CD14-positive monocyte (primary cell): ENCODE results near the gene C12orf43. TPM values are rescaled to one million over a fixed set of nuclear protein-coding genes. Genes with fewer than 3 reads are reported as not detected.

Experiments used
- DNase-seq, 3 donors: peaks; one replicate each; pipeline ENCODE4 v3.0.0-alpha.2; 2011 to 2022
- H2AFZ ChIP-seq: 2 replicates; pipeline ENCODE4 v1.6.0; 2012; ENCODE audit warnings: mild to moderate bottlenecking, low read depth, low read length, inconsistent platforms; ENCODE audit not compliant: insufficient read depth, poor library complexity, severe bottlenecking
- H3K27ac ChIP-seq, 2 donors: 1 replicate in 1 of 2; 2 replicates in 1 of 2; pipeline ENCODE4 v1.5.1; 2012 to 2013; ENCODE audit warnings: low read length in 2 of 2, control low read depth in 1 of 2, inconsistent platforms in 1 of 2, low read depth in 1 of 2, mild to moderate bottlenecking in 1 of 2
- H3K27me3 ChIP-seq, 2 donors: one replicate each; pipeline versions ENCODE4 v1.6.0 to v1.6.1; 2011 to 2013; ENCODE audit warnings: low read length in 2 of 2; ENCODE audit not compliant: control insufficient read depth in 2 of 2, insufficient read depth in 2 of 2
- H3K36me3 ChIP-seq, 2 donors: replicated peaks in 1 of 2; 1 replicate in 1 of 2; 2 replicates in 1 of 2; pipeline versions ENCODE4 v1.5.1 to v1.6.1; 2012 to 2013; ENCODE audit warnings: low read length in 2 of 2, control low read depth in 1 of 2, inconsistent platforms in 1 of 2, mild to moderate bottlenecking in 1 of 2; ENCODE audit not compliant: insufficient read depth in 2 of 2, control insufficient read depth in 1 of 2
- H3K4me1 ChIP-seq, 2 donors: 1 replicate in 1 of 2; 2 replicates in 1 of 2; pipeline versions ENCODE4 v1.5.1 to v1.6.1; 2012 to 2013; ENCODE audit warnings: low read length in 2 of 2, control low read depth in 1 of 2, inconsistent platforms in 1 of 2, mild to moderate bottlenecking in 1 of 2, moderate library complexity in 1 of 2; ENCODE audit not compliant: insufficient read depth in 2 of 2, control insufficient read depth in 1 of 2
- H3K4me2 ChIP-seq: replicated peaks from 2 replicates; pipeline ENCODE3; 2012; ENCODE audit warnings: low read length, moderate library complexity, mild to moderate bottlenecking; ENCODE audit not compliant: poor library complexity, severe bottlenecking; ENCODE audit errors: extremely low read depth
- H3K4me3 ChIP-seq, 3 experiments: fragments of 200-600 bp in 1 of 3; sonication (generic) in 1 of 3; replicated peaks in 1 of 3; 1 replicate in 2 of 3; 2 replicates in 1 of 3; pipeline ENCODE4 v1.5.1; 2011 to 2013; ENCODE audit warnings: low read length in 3 of 3, mild to moderate bottlenecking in 3 of 3, control low read depth in 2 of 3, low read depth in 2 of 3, inconsistent platforms in 1 of 3, moderate library complexity in 1 of 3
- H3K79me2 ChIP-seq: 2 replicates; pipeline ENCODE4 v1.6.0; 2012; ENCODE audit warnings: mild to moderate bottlenecking, control low read depth, inconsistent platforms, low read length, moderate library complexity; ENCODE audit not compliant: insufficient read depth
- H3K9ac ChIP-seq: 2 replicates; pipeline ENCODE4 v1.6.0; 2017; ENCODE audit warnings: low read length, mild to moderate bottlenecking; ENCODE audit not compliant: insufficient read depth, poor library complexity, severe bottlenecking
- H3K9me3 ChIP-seq, 2 donors: replicated peaks in 1 of 2; 1 replicate in 1 of 2; 2 replicates in 1 of 2; pipeline versions ENCODE4 v1.5.1 to v1.6.1; 2012 to 2013; ENCODE audit warnings: low read length in 2 of 2, control low read depth in 1 of 2; ENCODE audit not compliant: control insufficient read depth in 1 of 2, insufficient read depth in 1 of 2
- H4K20me1 ChIP-seq: 2 replicates; pipeline ENCODE4 v1.6.0; 2012; ENCODE audit warnings: mild to moderate bottlenecking, low read length, control low read depth, moderate library complexity; ENCODE audit not compliant: insufficient read depth
- H3K27ac Mint-ChIP-seq, 7 donors: one replicate each; pipeline ENCODE4 v1.8.0; 2020; ENCODE audit warnings: mild to moderate bottlenecking in 7 of 7, mixed read lengths in 7 of 7, moderate library complexity in 6 of 7, inconsistent platforms in 2 of 7
- H3K27me3 Mint-ChIP-seq, 3 donors: one replicate each; pipeline ENCODE4 v1.8.0; 2021 to 2022; ENCODE audit warnings: low read depth in 3 of 3, mild to moderate bottlenecking in 3 of 3, mixed read lengths in 3 of 3, moderate library complexity in 3 of 3, inconsistent platforms in 1 of 3
- H3K36me3 Mint-ChIP-seq, 2 donors: one replicate each; pipeline ENCODE4 v1.8.0; 2020; ENCODE audit warnings: mixed read lengths in 2 of 2, inconsistent platforms in 1 of 2, mild to moderate bottlenecking in 1 of 2
- H3K4me1 Mint-ChIP-seq: one replicate; pipeline ENCODE4 v1.8.0; 2020; ENCODE audit warnings: mild to moderate bottlenecking, mixed read lengths
- H3K4me3 Mint-ChIP-seq, 2 donors: one replicate each; pipeline ENCODE4 v1.8.0; 2020; ENCODE audit warnings: mild to moderate bottlenecking in 2 of 2, mixed read lengths in 2 of 2, moderate library complexity in 1 of 2
- H3K9me3 Mint-ChIP-seq, 7 donors: one replicate each; pipeline ENCODE4 v1.8.0; 2020 to 2022; ENCODE audit warnings: mixed read lengths in 7 of 7, mild to moderate bottlenecking in 6 of 7, moderate library complexity in 6 of 7, inconsistent platforms in 2 of 7
- WGBS: methylation state at CpG from one replicate; pipeline ENCODE4 v1.1.5; 2013; ENCODE audit warnings: missing lambda C conversion rate; ENCODE audit not compliant: insufficient coverage; 5-methylcytosine and 5-hydroxymethylcytosine counted together
- intact Hi-C, 2 donors: fragments of 100-400 bp; cut with micrococcal nuclease; formaldehyde crosslinking; loops; one replicate each; pipeline versions ENCODE4 v1.15.0 to v1.15.1; 2023
- polyA plus RNA-seq, 3 donors: library from polyadenylated mRNA; depleted of rRNA in 1 of 3; unstranded in 2 of 3; stranded (reverse) in 1 of 3; fragments of 300-500 nt in 2 of 3; fragments of >200 nt in 1 of 3; fragmentation: Illumina TruSeq in 2 of 3; gene quantifications; 1 replicate in 2 of 3; 2 replicates in 1 of 3; pipeline ENCODE4 v1.2.3, GENCODE V29; 2012 to 2021
- TF ChIP-seq, protein P1 (sequence below): fragments of 200-600 bp; IDR thresholded peaks from one replicate; pipeline ENCODE4 v1.8.0; 2022; ENCODE audit warnings: antibody characterized with exemption, mild to moderate bottlenecking

The C12orf43 gene
- polyA plus RNA-seq, 3 donors, result 7.2 to 10.9 (median 9.6) TPM

DNA sequence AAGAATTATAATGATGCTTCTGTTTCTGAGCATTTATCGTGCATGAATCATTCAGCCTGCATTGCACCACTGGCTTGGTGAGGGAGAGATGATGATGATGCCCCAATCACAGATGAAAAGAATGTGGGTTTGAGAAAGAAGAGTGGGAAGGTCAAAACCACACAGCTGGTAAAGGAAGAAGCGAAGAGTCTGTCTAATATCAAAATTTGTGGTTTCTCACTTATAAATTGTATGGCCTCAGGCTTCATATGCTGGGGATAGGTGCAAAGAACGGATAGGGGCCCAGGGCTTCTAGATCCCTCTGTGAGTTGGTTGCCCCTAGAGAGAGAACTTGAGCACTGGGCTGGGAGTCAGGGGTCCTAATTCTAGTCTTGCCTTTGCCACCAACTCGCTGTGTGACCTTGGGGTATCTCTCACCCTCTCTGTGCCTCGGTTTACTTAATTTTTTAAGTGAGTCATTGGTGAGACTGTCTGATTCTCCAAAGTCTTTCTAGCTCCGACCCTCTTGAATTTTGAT lies 20.6 kb upstream of the C12orf43 start:
- Histone ChIP-seq H2AFZ (no peak overlapping the region), H3K79me2 (no peaks in the 10 kb centered on the region), H3K9me3 (no peaks in the 10 kb centered on the region), H4K20me1 (no peaks in the 10 kb centered on the region), H3K36me3 (peaks cover 0 to 13% of the 10 kb centered on the region in 2 donors), H3K4me3 (peak overlapping the region in 1 of 3 experiments; percentile 0), H3K27ac (no peak overlapping the region), H3K27me3 (no peaks in the 10 kb centered on the region), H3K4me1 (peaks cover 43 to 69% of the 10 kb centered on the region in 2 donors), H3K4me2 (peak overlapping the region; percentile 29), H3K9ac (no peak overlapping the region)
- peaks cover 1 to 4% (median 2%) of the 10 kb centered on the region in 3 donors for H3K27me3 Mint-ChIP-seq
- H3K4me3 Mint-ChIP-seq, result peak overlapping the region; percentile 17 to 97
- intact Hi-C loops, result no loop called here
- peaks cover 0 to 6% (median 0%) of the 10 kb centered on the region in 7 donors for H3K9me3 Mint-ChIP-seq
- 62% methylated on average over 3 of the region's 6 CpGs for WGBS
- peak overlapping the region in 5 of 7 donors; percentile 3 to 77 (median 48) for H3K27ac Mint-ChIP-seq
- peak; percentile 38 to 75 (median 53) for DNase-seq
- TF ChIP-seq, protein P1, sequence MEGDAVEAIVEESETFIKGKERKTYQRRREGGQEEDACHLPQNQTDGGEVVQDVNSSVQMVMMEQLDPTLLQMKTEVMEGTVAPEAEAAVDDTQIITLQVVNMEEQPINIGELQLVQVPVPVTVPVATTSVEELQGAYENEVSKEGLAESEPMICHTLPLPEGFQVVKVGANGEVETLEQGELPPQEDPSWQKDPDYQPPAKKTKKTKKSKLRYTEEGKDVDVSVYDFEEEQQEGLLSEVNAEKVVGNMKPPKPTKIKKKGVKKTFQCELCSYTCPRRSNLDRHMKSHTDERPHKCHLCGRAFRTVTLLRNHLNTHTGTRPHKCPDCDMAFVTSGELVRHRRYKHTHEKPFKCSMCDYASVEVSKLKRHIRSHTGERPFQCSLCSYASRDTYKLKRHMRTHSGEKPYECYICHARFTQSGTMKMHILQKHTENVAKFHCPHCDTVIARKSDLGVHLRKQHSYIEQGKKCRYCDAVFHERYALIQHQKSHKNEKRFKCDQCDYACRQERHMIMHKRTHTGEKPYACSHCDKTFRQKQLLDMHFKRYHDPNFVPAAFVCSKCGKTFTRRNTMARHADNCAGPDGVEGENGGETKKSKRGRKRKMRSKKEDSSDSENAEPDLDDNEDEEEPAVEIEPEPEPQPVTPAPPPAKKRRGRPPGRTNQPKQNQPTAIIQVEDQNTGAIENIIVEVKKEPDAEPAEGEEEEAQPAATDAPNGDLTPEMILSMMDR, result no peak
- H3K36me3 Mint-ChIP-seq, result peaks cover 14 to 28% of the 10 kb centered on the region in 2 donors
- peaks cover 54% of the 10 kb centered on the region for H3K4me1 Mint-ChIP-seq

DNA sequence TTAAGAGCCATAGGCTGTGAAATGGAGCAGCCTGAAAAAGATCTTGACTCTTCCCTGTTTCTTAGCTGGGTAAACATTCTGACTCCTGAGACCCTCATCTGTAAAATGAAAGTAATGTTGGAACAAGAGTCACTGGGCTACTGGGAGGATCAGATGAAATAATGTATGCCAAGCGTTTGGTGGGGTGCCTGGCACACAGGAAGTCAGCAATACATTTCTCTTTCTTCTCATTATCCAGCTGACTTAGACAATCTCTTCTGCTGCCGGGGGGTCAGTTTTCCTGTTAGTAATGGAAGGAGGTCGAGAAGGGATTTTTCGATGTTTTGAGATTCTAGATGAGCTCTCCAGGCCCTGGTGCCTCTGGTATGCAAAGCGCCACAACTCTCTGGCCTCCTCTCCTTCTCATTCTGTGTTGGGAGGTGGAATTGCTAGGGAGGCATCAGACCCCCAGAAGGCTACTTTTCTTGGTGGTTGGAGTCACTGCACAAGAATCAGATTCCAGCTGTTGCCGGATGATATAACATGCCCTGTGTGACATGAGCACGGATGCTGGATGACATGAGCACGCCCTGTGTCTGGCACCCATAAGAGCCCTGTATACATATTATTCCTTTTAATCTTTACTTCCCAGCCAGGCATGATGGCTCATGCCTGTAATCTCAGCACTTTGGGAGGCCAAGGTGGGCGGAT lies 18.5 kb upstream of the C12orf43 start:
- no peaks in the 10 kb centered on the region for H3K27me3 ChIP-seq
- H3K4me3 ChIP-seq, result peak overlapping the region in 1 of 3 experiments; percentile 21
- H3K4me2 ChIP-seq, result no peak overlapping the region
- Mint-ChIP-seq H3K4me1 (peaks cover 49% of the 10 kb centered on the region), H3K9me3 (peaks cover 0 to 5% (median 0%) of the 10 kb centered on the region in 7 donors), H3K4me3 (no peak overlapping the region), H3K27ac (peak overlapping the region; percentile 66 to 90 (median 83)), H3K27me3 (peaks cover 0 to 2% (median 1%) of the 10 kb centered on the region in 3 donors), H3K36me3 (peaks cover 26 to 46% of the 10 kb centered on the region in 2 donors)
- 87% methylated on average over 6 of the region's 9 CpGs for WGBS
- H3K27ac ChIP-seq, result peak overlapping the region in 1 of 2 donors; percentile 71
- H4K20me1 ChIP-seq, result no peaks in the 10 kb centered on the region
- no peaks in the 10 kb centered on the region for H3K79me2 ChIP-seq
- intact Hi-C loops, result no loop called here
- peaks cover 42 to 63% of the 10 kb centered on the region in 2 donors for H3K4me1 ChIP-seq
- TF ChIP-seq, protein P1, result no peak
- no peaks in the 10 kb centered on the region for H3K9me3 ChIP-seq
- no peak overlapping the region for H2AFZ ChIP-seq
- no peak overlapping the region for H3K9ac ChIP-seq
- no peak for DNase-seq
- H3K36me3 ChIP-seq, result peaks cover 0 to 28% of the 10 kb centered on the region in 2 donors
